T-helper 1 cell treated with Interleukin-12 subunit alpha and Interleukin-12 subunit beta and Interleukin-4 antibody, amounts not matched to agents 30 ng/mL and 1 ng/mL, for 36 hours (primary cell): Measurements from ENCODE around the gene AP4M1. TPM values are rescaled to one million over a fixed set of nuclear protein-coding genes. Genes with fewer than 3 reads are reported as not detected.

ENCODE experiments used
- intact Hi-C: fragments of 100-400 bp; cut with micrococcal nuclease; formaldehyde crosslinking; loops from one replicate; pipeline ENCODE4 v1.15.1; 2024
- total RNA-seq: library from RNA; stranded (reverse); gene quantifications from 2 replicates; pipeline ENCODE4 v1.2.3, GENCODE V29; 2022

The AP4M1 gene
- total RNA-seq, 1 donor from 2014 or later: 12.0 TPM

GRCh38 chr7:100155553-100156317 lies 54.3 kb downstream of the AP4M1 start:
- intact Hi-C loops: no loop called here

DNA sequence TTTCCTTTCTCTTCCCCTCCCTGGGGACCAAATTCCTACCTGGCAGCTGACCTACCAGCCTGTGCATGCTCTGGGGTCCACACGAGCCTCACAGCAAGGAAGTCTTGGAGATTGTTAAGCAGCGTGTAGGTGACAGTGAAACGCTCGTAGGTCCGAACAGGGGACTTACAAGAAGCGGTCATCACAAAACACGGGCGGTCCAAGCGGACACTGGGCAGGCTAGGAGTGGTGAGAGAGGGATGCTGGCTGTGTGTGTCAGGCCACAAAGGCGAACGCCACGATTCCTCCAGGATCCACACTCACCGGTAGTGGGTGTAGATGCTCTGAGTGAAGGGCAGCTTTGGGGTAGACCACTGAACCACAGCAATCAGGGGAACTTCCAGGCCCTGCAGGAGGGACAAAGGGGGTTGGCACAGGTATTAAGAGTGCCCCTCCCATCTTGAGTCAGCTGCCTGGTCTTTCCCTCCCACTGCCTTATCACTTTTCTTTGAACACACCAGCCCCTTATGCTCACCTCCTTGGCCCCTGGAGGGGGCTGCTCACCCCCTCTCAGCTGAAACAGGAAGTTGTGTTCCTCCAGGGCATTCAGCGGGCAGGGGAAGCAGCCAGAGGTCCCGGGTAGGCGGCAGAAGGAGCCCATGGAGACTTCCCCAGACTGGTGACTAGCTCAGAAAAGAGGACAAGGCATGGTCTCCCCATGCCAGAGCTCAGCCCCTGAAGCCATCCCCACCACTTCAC lies 55.1 kb downstream of the AP4M1 start:
- intact Hi-C loops: no loop called here

- intact Hi-C loops: no loop called here
Observed at GRCh38 chr7:100157069-100157333, 55.6 kb downstream of the AP4M1 start.

DNA sequence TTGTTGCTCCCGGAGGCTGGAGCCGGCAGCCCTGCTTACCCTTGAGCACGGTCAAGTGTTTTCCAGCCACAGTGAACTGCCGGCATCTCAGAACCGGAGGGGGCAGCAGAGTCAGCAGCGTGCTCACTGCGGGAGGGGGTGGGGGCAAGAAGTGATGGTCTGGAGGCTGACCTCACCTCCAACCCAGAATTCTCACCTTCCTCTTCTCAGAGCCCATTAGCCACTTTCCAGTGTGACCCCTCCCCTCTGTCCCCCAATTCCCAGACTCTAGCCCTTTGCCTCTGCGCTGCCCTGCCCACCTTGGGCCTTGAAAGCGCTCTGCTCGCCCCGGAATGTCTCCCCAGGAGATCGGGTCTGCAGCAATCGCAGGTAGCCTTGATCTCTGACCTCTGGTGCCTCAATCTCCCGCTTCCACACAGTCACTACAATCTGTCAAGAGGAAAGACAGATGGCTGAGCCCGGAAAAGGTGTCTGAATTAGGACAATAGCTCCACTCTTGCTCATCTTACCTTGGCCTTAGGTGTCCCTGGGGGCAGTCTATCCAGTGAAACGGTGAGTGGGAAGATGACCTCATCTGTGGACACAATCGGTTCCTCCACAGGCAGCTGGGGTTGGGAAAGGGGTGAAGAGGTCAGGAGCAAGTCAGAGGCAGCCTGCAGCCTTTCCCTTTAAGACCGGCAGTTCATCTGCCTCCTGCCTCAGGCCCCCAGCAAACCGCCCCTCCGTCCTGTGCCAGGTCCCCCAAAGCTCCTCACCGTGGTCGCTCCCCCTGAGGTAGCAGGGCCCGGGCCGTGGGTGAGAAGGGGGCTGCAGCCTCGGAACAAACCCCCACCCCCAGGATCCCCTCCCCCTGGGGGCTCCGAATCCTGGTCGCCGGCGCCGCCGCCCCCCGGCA lies 56.1 kb downstream of the AP4M1 start:
- intact Hi-C loops: loop anchor here (1.0 to 2.0 kb wide), 5 partner anchors 9 to 63 kb away; partner anchors contain the start of genes GPC2, LAMTOR4 and STAG3

Other genes starting within 250 kb of the AP4M1 start
- 0.39 and 0.59 TPM in 2 replicates for gene OR2AE1, start 224.6 kb upstream of the AP4M1 start, total RNA-seq
- 29.2 and 29.7 TPM in 2 replicates for gene TRIM4, start 182.1 kb upstream of the AP4M1 start, total RNA-seq
- 0.32 TPM in 1 of 2 replicates, not detected in the other for gene GJC3, start 172.0 kb upstream of the AP4M1 start, total RNA-seq
- gene AZGP1, start 125.6 kb upstream of the AP4M1 start, total RNA-seq: not detected in 2 replicates
- gene ZKSCAN1, start 86.0 kb upstream of the AP4M1 start, total RNA-seq: 69.7 and 75.2 TPM in 2 replicates
- gene ZSCAN21, start 51.9 kb upstream of the AP4M1 start, total RNA-seq: 8.7 and 9.2 TPM in 2 replicates
- 28.0 and 28.3 TPM in 2 replicates for gene ZNF3, start 19.9 kb upstream of the AP4M1 start, total RNA-seq
- gene COPS6, start 12.7 kb upstream of the AP4M1 start, total RNA-seq: 95.2 and 110 TPM in 2 replicates
- gene MCM7, start 246 bp upstream of the AP4M1 start, total RNA-seq: 257 and 262 TPM in 2 replicates
- 67.1 and 69.0 TPM in 2 replicates for gene TAF6, start 17.7 kb downstream of the AP4M1 start, total RNA-seq
- 37.0 and 39.5 TPM in 2 replicates for gene CNPY4, start 18.0 kb downstream of the AP4M1 start, total RNA-seq
- 5.0 and 6.0 TPM in 2 replicates for gene MBLAC1, start 25.3 kb downstream of the AP4M1 start, total RNA-seq
- gene LAMTOR4, start 47.3 kb downstream of the AP4M1 start, total RNA-seq: 150 and 161 TPM in 2 replicates
- gene TRAPPC14, start 57.1 kb downstream of the AP4M1 start, total RNA-seq: 58.1 and 61.1 TPM in 2 replicates
- gene GAL3ST4, start 67.0 kb downstream of the AP4M1 start, total RNA-seq: 2.8 and 3.0 TPM in 2 replicates
- gene GPC2, start 75.7 kb downstream of the AP4M1 start, total RNA-seq: 4.4 and 5.6 TPM in 2 replicates
- 33.0 and 38.3 TPM in 2 replicates for gene STAG3, start 76.3 kb downstream of the AP4M1 start, total RNA-seq
- gene PVRIG, start 118.3 kb downstream of the AP4M1 start, total RNA-seq: 69.1 and 72.8 TPM in 2 replicates
- gene SPDYE3, start 206.1 kb downstream of the AP4M1 start, total RNA-seq: not detected in 2 replicates